GM12872 (cell line): ENCODE results near the gene DDX27.

Experiments
- CTCF ChIP-seq: IDR thresholded peaks from 3 replicates; pipeline ENCODE4 v1.5.1; 2011; ENCODE audit warnings: low read depth, mild to moderate bottlenecking, low read length, moderate library complexity; ENCODE audit not compliant: insufficient read depth

DDX27 gene

GRCh38 chr20:49256261-49256660 lies 37.0 kb downstream of the DDX27 start:
- no peak for TF ChIP-seq CTCF

- TF ChIP-seq CTCF: no peak
These were observed 40.1 kb downstream of the DDX27 start for GRCh38 chr20:49259284-49259683.

GRCh38 chr20:49259799-49260198 lies 40.6 kb downstream of the DDX27 start:
- no peak for TF ChIP-seq CTCF

- TF ChIP-seq CTCF: no peak
These were observed 41.0 kb downstream of the DDX27 start for GRCh38 chr20:49260218-49260617.

- TF ChIP-seq CTCF: no peak
These were observed 42.0 kb downstream of the DDX27 start for GRCh38 chr20:49261173-49261572.

GRCh38 chr20:49262444-49262843 lies 43.2 kb downstream of the DDX27 start:
- no peak for TF ChIP-seq CTCF

- no peak for TF ChIP-seq CTCF
These were observed 48.1 kb downstream of the DDX27 start for GRCh38 chr20:49267327-49267726.
